RWPE2 (cell line): ENCODE measurements around the gene GRIK3.

ENCODE experiments used
- ATAC-seq: fragments of 200-7000 bp; cut with Tn5 transposase; 3 replicates; pipeline ENCODE4 v1.9.1; 2021; ENCODE audit warnings: low read depth
- DNase-seq: peaks from one replicate; pipeline ENCODE4 v3.0.0-alpha.2; 2020; ENCODE audit warnings: low spot score
- H3K27ac ChIP-seq: fragments of 450-650 bp; 2 replicates; pipeline ENCODE4 v1.5.1; 2017; ENCODE audit warnings: mild to moderate bottlenecking; ENCODE audit not compliant: poor library complexity, severe bottlenecking
- H3K27me3 ChIP-seq: fragments of 250-450 bp; sonication (Bioruptor Pico); 2 replicates; pipeline ENCODE4 v1.5.1; 2021; ENCODE audit warnings: mild to moderate bottlenecking, moderate library complexity; ENCODE audit not compliant: insufficient read depth, poor library complexity, severe bottlenecking
- H3K36me3 ChIP-seq: fragments of 250-450 bp; sonication (Bioruptor Pico); 2 replicates; pipeline ENCODE4 v1.5.1; 2020; ENCODE audit warnings: low read depth, mild to moderate bottlenecking, moderate library complexity
- H3K4me1 ChIP-seq: fragments of 250-450 bp; sonication (Bioruptor Pico); 2 replicates; pipeline ENCODE4 v1.5.1; 2021; ENCODE audit warnings: mild to moderate bottlenecking, moderate library complexity; ENCODE audit not compliant: insufficient read depth, poor library complexity, severe bottlenecking
- H3K4me3 ChIP-seq: fragments of 250-450 bp; sonication (Bioruptor Pico); 2 replicates; pipeline ENCODE4 v1.5.1; 2021; ENCODE audit warnings: mild to moderate bottlenecking, moderate library complexity; ENCODE audit not compliant: severe bottlenecking
- H3K9me3 ChIP-seq: fragments of 250-450 bp; sonication (Bioruptor Pico); 2 replicates; pipeline ENCODE4 v1.5.1; 2021; ENCODE audit warnings: mild to moderate bottlenecking, moderate library complexity; ENCODE audit not compliant: severe bottlenecking
- TF ChIP-seq, protein P1 (sequence below): fragments of 450-650 bp; IDR thresholded peaks from one replicate; pipeline ENCODE4 v1.5.1; 2017; ENCODE audit warnings: mild to moderate bottlenecking, moderate library complexity; ENCODE audit not compliant: poor library complexity, severe bottlenecking

Gene GRIK3

DNA sequence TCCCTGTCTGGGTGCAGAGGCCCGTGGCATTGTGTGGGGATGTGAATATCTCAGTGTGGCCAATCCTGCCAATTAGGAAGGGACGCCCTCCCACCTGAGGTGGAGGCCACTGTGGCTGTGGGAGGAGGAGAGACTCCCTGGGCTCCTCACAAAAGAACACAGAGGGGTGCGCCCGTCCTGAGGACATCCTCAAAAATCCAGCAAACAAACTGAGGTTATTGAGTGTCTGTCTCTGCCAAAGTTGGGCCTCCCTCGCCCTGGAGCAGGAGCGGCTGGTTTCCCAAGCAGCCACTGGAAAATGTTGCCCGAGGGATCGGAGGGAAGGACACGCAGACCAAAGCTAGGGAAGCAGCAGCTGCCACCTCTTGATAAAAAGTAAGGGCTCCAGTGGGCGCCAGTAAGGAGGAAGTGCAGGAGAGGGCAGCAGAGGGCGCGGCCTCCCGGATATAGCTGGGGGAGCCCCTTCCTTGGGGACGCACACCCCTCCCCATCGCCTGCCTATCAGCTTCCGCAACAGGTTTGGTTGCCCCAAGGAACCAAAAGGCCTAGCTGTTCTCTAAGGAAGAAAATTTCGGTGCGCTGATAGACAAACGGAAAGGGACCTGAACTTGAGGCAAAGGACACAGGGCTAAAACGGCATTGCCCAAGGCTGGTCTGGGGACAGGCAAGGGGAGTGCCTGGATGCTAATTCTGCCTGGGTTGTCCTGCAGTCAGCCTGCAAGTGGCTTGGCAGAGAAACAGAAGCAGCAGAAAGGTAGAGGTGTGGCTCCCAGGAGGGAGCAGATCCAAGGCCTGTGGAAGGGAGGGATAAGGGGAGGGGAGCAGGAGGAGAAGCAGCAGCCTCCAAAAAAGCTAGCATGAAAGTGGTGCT is 1.7 kb upstream of the GRIK3 start:
- TF ChIP-seq, protein P1, sequence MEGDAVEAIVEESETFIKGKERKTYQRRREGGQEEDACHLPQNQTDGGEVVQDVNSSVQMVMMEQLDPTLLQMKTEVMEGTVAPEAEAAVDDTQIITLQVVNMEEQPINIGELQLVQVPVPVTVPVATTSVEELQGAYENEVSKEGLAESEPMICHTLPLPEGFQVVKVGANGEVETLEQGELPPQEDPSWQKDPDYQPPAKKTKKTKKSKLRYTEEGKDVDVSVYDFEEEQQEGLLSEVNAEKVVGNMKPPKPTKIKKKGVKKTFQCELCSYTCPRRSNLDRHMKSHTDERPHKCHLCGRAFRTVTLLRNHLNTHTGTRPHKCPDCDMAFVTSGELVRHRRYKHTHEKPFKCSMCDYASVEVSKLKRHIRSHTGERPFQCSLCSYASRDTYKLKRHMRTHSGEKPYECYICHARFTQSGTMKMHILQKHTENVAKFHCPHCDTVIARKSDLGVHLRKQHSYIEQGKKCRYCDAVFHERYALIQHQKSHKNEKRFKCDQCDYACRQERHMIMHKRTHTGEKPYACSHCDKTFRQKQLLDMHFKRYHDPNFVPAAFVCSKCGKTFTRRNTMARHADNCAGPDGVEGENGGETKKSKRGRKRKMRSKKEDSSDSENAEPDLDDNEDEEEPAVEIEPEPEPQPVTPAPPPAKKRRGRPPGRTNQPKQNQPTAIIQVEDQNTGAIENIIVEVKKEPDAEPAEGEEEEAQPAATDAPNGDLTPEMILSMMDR = no peak
- no peak for ATAC-seq
- H3K27ac ChIP-seq = no peak overlapping the region
- no peaks in the 10 kb centered on the region for H3K9me3 ChIP-seq
- peaks cover 69% of the 10 kb centered on the region for H3K27me3 ChIP-seq
- DNase-seq = no peak
- H3K4me1 ChIP-seq = no peaks in the 10 kb centered on the region
- H3K4me3 ChIP-seq = no peak overlapping the region
- H3K36me3 ChIP-seq = no peaks in the 10 kb centered on the region

DNA sequence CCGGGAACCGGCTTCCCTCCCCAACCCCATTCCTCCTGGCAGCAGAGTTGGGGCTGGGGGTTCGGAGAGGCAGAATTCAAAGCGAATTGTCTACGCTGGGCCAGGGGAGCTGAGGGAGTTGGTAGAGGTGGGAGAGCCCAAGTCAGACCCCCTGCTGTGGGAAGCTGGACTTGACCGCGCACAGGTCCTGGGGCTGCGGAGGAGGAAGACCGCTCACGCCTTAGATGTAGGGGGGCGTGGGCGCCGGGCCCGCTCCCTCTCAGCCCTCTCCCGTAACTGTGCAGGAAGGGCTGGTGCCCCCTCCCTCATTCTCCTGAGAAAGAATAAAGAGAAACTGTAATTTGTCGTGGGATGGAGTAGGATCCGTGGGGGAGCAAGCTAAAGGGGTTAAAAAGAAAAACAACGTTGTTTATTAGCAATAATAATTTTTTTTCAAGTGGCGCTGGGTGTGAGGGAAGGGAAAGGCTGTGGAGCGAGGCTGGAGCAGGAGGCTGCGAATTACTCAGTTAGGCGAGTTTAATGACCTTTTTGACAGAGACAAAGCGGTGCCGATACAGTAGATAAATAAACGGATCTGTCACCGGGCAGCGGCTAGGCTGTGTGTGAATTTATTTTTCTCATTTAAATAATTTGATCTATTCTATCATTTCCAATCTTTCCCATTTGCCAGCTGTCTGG is 838 bp upstream of the GRIK3 start:
- Histone ChIP-seq H3K9me3 (no peaks in the 10 kb centered on the region), H3K36me3 (no peaks in the 10 kb centered on the region), H3K4me1 (no peaks in the 10 kb centered on the region), H3K27me3 (peaks cover 72% of the 10 kb centered on the region), H3K27ac (no peak overlapping the region), H3K4me3 (no peak overlapping the region)
- ATAC-seq (no peak), DNase-seq (no peak)
- TF ChIP-seq, protein P1 = no peak

DNA sequence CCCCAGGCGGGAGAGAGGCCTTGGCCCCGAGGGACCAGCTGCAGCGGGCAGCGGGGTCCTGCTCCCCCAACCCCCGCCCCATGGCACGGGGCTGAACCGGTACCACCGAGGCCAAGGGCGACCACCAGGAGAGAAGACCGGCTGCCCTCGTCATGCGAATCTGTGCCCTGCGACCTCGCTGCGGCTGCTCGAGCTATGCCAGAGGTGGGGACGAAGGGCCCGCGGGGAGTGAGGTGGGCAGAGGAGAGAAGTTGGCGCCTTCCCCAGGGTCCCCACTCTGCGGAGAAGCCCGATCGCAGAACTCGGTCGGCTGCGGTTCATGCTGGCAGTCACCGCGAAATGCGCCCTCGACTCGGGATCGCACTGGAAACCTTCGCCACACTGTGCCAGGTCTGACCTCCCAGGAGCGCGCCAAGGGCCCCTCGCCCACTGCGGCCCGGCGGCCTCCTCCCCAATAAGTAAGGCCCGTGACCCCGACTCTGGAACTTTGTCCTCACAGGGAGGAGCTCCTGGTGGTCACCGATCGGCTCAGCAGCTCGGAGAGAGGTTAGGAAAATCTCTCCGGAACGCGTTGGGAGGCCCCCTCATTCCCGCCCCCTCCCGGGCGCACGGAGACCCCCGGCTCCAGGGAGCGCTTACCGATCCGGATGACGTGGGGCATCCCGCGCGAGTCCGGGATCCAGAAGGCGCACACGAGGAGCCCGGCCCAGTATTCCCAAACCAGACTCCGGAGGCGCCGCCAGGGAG is 787 bp downstream of the GRIK3 start:
- H3K4me1 ChIP-seq = no peaks in the 10 kb centered on the region
- H3K4me3 ChIP-seq = no peak overlapping the region
- H3K27ac ChIP-seq = no peak overlapping the region
- no peaks in the 10 kb centered on the region for H3K36me3 ChIP-seq
- peaks cover 84% of the 10 kb centered on the region for H3K27me3 ChIP-seq
- ATAC-seq (no peak), DNase-seq (no peak)
- no peaks in the 10 kb centered on the region for H3K9me3 ChIP-seq
- TF ChIP-seq, protein P1 = no peak

DNA sequence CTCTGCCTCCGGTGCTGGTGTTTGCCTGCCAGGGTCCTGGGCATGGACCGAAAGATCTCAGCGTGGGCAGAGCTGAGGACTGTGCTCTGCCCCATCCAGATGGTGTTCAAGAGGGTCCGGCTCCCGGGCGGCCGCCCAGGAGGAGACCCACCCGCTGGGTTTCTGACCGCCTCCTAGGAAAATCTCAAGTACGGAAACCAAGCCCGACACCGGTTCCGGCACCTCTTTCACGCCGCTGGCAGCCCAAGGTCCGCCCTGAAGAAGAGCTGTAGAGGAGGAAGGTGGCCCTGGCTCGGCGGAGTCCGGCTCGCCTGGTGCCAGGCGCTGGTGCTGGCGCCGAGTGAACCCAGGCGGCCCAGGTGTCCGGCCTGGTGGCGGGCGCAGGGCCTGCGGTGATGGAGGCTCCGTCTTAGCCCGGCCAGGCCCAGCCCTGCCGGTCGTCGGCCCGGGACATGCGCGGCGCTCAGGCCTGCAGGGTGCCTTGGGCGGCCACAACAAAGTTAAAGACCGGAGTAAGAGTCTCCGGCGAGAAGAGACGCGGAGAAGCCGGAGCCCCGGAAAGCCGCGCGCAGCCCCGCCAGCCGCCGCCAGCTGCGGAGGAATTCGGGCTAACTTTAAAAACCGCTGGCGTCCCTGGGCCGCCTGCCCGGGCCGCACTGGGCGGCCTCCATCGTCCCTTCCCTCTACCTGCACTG is 1.5 kb downstream of the GRIK3 start:
- H3K4me3 ChIP-seq = no peak overlapping the region
- no peak for DNase-seq

More for the DNA sequence above, 1.5 kb downstream of the GRIK3 start:
- Histone ChIP-seq H3K9me3 (no peaks in the 10 kb centered on the region), H3K27ac (no peak overlapping the region), H3K36me3 (no peaks in the 10 kb centered on the region), H3K27me3 (peaks cover 84% of the 10 kb centered on the region), H3K4me1 (no peaks in the 10 kb centered on the region)
- ATAC-seq = peak; percentile 26; the same call in 2 of the 3 replicates
- TF ChIP-seq, protein P1 = no peak
